GM18867 (cell line): Measurements from ENCODE around the gene EFCAB9.
A peak's percentile ranks its signal among the peaks of the same experiment; 100 is the strongest.

Experiments used
- ATAC-seq: cut with Tn5 transposase; IDR thresholded peaks from one replicate; pipeline ENCODE4 v1.9.1; 2021; ENCODE audit warnings: mild to moderate bottlenecking, moderate library complexity; ENCODE audit not compliant: unreplicated experiment

The EFCAB9 gene

DNA sequence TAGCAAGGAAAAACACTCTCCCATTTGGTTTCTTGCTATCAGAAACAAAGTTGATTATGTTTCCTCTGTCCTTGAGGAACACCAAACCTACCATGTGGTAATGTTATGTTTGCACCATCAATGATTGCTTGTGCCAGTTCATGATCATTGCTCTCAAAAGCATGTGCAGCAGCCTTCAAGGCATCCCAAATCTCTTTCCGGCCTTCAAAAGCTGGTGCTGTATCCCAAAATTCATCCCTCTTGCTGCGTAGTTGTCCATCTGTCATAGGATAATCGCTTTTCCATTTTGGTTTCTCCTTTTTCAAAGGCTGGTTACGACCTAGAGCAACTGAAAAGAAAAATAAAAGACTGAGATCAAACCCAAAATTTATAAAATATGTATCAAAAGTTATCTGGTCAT, 40.1 kb downstream of the EFCAB9 start:
- no peak for ATAC-seq

DNA sequence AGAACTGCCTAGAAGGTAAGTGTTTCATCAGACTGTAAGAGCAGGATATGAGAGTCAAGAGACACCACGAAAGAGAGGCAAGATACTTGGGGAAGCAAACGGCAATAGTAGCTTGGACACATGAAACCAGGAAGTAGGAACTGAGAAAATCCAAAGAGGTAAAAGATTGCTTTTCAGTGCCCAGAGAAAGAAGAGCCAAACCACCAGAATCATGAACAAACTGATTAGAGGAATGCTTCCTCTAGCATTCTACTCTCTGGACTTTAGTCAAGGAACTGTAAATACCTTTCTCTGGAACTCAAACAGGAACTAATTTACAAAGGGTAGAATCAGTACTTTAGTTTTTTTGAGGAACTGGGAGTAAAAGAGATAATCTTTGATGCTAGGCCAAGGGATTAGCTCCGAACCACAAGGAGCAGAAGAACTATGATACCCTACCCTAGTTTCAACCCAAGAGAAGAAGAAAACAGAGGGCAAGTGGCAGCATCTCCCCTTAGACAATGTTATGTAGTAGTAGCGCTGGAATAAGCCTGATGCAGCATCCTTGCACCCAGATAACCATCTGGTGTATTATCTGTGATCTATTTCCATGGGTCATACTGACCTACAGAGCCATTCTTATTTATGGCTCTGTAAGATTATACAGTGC, 41.3 kb downstream of the EFCAB9 start:
- ATAC-seq: peak; percentile 66

DNA sequence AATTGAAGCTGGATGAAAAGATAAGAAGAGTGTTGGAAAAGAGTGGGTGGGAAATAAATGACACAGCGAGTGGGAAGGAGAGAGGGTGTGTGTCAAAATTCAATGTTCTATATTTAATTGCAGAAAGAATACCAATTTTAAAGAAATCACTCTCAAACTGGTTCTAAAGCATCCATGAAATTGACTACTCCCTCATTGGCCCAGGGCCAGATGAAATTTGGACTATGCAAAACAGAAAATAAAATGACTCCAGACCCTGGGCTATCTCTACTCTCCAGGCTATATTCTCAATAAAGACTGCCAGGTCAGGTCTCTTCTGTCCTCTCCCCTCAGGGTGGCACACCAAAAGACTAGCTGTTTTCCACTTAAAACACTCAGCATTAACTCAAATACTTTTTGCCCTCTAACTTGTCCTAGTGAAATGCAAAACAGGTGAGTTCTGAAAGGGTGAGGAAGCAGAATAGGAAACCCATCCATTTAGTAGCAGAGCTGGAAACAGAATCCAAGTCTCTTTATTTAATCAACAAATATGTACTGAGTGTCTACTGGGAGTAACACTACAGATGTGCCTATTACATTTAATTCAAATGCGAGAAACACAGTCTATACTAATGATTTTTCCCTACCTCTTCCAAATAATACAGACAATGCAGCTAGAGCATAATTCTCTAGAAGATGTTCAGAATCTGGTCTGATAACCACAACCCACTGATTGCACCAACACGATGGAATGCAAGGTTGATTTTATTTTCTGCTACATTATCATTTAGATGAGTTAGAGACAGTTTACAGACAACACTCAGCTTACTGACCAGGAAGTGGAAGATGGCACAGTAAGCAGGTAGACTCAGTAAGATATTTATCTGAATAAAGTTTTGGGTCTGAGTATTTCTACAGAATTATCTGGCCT, 42.1 kb downstream of the EFCAB9 start:
- ATAC-seq: no peak

DNA sequence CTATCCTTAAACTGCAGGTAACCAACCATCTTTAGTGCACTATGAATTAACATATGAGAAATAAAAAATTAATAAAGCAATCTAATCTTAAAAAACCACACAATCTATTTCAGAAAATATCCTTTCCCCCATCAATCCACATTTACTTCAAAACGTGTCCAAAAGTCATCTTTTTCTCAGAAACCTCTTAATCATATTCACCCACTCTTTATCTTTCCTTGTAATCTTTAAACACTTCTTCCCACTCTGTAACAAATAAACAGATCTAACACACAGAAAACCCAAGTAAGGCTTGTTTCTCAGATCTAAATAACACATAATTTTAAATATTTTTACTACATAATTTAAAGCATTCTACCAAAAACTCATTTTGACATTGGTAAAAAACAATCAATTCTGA, 44.4 kb downstream of the EFCAB9 start:
- ATAC-seq: no peak

DNA sequence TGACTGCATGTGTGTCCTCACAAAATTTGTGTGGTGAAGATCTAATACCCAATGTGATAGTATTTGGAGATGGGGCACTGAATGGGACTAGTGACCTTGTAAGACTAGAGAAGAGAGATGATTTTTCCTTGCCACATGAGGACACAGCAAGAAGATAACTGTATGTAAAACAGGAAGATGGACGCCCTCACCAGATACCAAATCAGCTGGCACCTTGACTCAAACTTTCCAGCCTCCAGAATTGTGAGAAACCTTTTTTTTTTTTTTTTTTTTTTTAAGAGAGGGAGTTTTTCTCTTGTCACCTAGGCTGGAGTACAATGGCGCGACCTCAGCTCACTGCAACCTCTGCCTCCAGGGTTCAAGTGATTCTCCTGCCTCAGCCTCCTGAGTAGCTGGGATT, 49.3 kb downstream of the EFCAB9 start:
- no peak for ATAC-seq

DNA sequence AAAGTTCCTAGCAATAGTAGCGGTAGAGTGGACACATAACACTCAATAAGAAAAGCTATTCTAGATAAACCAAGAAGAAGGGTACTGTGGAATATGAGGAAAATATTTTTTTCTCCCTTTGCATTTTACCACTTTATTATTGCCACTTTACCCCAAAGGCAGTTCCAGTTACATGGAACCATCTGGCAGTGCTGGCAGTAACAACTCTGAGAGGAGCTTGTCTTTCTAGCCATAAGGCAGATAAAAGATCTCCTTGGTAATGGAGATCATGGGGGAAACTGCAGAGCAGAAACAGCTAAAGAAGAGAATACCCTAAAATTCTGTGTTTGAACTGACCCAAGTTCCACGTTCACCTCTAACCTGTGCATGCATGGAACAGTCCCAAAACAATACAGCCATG, 51.1 kb downstream of the EFCAB9 start:
- no peak for ATAC-seq

DNA sequence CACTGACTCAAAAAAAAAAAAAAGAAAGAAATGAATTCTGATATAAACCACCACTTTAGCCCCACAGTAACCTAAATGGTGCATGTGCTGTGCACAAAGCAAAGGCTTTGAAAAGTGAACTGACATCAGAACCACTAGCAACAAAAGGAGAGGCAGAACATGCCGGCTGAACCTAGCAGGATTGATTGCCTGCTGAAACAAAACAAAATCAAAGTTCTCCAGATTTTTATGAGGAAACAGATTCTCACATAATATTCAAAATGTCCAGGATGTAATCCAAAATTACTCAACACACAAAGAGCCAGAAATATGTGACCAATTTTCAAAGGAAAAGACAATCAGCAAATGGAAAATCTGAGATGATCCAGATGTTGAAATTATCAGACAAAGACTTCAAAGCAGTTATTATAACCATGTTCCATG, 51.7 kb downstream of the EFCAB9 start:
- ATAC-seq: no peak

DNA sequence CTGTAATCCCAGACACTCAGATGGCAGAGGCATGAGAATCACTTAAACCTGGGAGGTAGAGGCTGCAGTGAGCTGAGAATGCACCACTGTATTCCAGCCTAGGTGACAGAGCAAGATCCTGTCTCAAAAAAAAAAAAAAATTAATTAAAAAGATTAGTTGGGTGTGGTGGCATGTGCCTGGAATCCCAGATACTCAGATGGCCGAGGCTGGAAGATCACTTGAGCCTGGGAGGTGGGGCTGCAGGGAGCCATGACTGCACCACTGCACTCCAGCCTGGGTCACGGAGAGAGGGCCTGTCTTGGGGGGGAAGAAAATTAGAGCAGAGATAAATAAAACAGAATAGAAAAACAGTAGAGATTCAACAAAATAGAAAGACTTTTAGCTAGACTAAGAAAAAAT, 54.7 kb downstream of the EFCAB9 start:
- no peak for ATAC-seq

DNA sequence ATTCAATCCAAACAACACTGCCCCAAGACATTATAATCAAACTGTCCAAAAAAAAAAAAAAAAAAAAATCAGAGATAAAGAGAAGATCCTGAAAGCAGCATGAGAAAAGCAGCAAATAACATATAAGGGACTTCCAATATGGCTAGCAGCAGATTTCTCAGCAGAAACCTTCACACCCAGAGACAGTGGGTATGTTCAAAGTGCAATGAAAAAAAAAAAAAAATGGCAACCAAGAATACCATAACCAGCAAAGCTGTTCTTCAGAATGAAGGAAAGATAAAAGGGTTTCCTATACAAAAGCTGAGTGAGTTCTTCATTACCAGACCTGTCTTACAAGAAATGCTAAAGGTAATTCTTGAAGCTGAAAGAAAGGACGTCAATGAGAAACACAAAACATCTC, 57.4 kb downstream of the EFCAB9 start:
- no peak for ATAC-seq

DNA sequence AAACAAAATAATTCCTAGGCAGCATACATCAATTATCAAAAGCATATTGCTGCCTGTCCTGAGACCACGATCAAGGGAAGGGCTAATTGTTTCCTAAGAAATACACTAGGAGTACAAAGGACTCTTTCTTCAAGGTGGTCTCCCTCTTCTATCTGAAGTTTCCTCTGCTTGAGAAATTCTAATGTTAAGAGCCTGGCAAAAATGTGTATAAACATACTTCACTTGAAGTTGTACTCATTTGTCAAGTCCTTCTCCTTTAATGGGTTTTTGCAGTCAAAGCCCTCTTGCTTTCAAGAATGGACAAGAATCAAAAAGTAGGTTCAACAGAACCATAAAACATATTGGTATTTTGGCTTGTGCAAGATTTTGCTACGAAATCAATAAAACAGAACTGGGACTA, 58.5 kb downstream of the EFCAB9 start:
- ATAC-seq: no peak
